ENCODE results near the gene L3HYPDH.

Gene L3HYPDH

GRCh38 chr14:59511916-59512575 is 27.8 kb upstream of the L3HYPDH start:
- H3K9ac ChIP-seq: no peak overlapping the region
- H3K4me2 ChIP-seq (ENCODE audit: low read length): no peak overlapping the region
- H3K4me3 ChIP-seq (ENCODE audit: low read depth, low read length): no peak overlapping the region
- no peak overlapping the region for H3K27ac ChIP-seq
- no peak overlapping the region for H2AFZ ChIP-seq
- no peaks in the 10 kb centered on the region for H3K27me3 ChIP-seq (ENCODE audit: control insufficient read depth, insufficient read depth, low read length)
- H3K79me2 ChIP-seq: no peaks in the 10 kb centered on the region
- TF ChIP-seq CTCF (IDR thresholded peaks at IDR 0.05): peak; percentile 28
- no peaks in the 10 kb centered on the region for H3K9me3 ChIP-seq (ENCODE audit: control insufficient read depth, low read length)
- H3K4me1 ChIP-seq: no peaks in the 10 kb centered on the region
- H3K36me3 ChIP-seq (ENCODE audit: control insufficient read depth, insufficient read depth, low read length): no peaks in the 10 kb centered on the region

GRCh38 chr14:59510966-59511365 is 26.8 kb upstream of the L3HYPDH start:
- no peak overlapping the region for H3K4me3 ChIP-seq (ENCODE audit: low read depth, low read length)
- H3K9me3 ChIP-seq (ENCODE audit: control insufficient read depth, low read length): no peaks in the 10 kb centered on the region
- no peaks in the 10 kb centered on the region for H3K4me1 ChIP-seq
- no peak overlapping the region for H2AFZ ChIP-seq
- no peaks in the 10 kb centered on the region for H3K79me2 ChIP-seq
- H3K36me3 ChIP-seq (ENCODE audit: control insufficient read depth, insufficient read depth, low read length): no peaks in the 10 kb centered on the region
- TF ChIP-seq CTCF (IDR thresholded peaks at IDR 0.05): no peak
- H3K27me3 ChIP-seq (ENCODE audit: control insufficient read depth, insufficient read depth, low read length): no peaks in the 10 kb centered on the region
- H3K27ac ChIP-seq: no peak overlapping the region
- no peak overlapping the region for H3K4me2 ChIP-seq (ENCODE audit: low read length)
- H3K9ac ChIP-seq: no peak overlapping the region

GRCh38 chr14:59510001-59510400 is 25.8 kb upstream of the L3HYPDH start:
- H3K36me3 ChIP-seq (ENCODE audit: control insufficient read depth, insufficient read depth, low read length): no peaks in the 10 kb centered on the region
- no peak overlapping the region for H3K27ac ChIP-seq
- no peak overlapping the region for H3K4me3 ChIP-seq (ENCODE audit: low read depth, low read length)
- no peak overlapping the region for H3K4me2 ChIP-seq (ENCODE audit: low read length)
- no peaks in the 10 kb centered on the region for H3K27me3 ChIP-seq (ENCODE audit: control insufficient read depth, insufficient read depth, low read length)
- no peak overlapping the region for H2AFZ ChIP-seq
- no peaks in the 10 kb centered on the region for H3K4me1 ChIP-seq
- no peak for TF ChIP-seq CTCF (IDR thresholded peaks at IDR 0.05)
- H3K9ac ChIP-seq: no peak overlapping the region
- no peaks in the 10 kb centered on the region for H3K79me2 ChIP-seq
- H3K9me3 ChIP-seq (ENCODE audit: control insufficient read depth, low read length): no peaks in the 10 kb centered on the region

- Histone ChIP-seq H3K27ac (no peak overlapping the region), H3K4me1 (no peaks in the 10 kb centered on the region), H3K27me3 (ENCODE audit: control insufficient read depth, insufficient read depth, low read length) (no peaks in the 10 kb centered on the region), H3K4me3 (ENCODE audit: low read depth, low read length) (no peak overlapping the region), H3K79me2 (no peaks in the 10 kb centered on the region), H2AFZ (no peak overlapping the region), H3K4me2 (ENCODE audit: low read length) (no peak overlapping the region), H3K9ac (no peak overlapping the region), H3K36me3 (ENCODE audit: control insufficient read depth, insufficient read depth, low read length) (no peaks in the 10 kb centered on the region), H3K9me3 (ENCODE audit: control insufficient read depth, low read length) (no peaks in the 10 kb centered on the region)
- no peak for TF ChIP-seq CTCF (IDR thresholded peaks at IDR 0.05)
These were observed 24.9 kb upstream of the L3HYPDH start for GRCh38 chr14:59509101-59509500.

- no peaks in the 10 kb centered on the region for H3K79me2 ChIP-seq
- no peak overlapping the region for H3K9ac ChIP-seq
- no peaks in the 10 kb centered on the region for H3K27me3 ChIP-seq (ENCODE audit: control insufficient read depth, insufficient read depth, low read length)
- H3K4me1 ChIP-seq: no peaks in the 10 kb centered on the region
- no peak overlapping the region for H2AFZ ChIP-seq
- no peaks in the 10 kb centered on the region for H3K9me3 ChIP-seq (ENCODE audit: control insufficient read depth, low read length)
- no peak overlapping the region for H3K4me3 ChIP-seq (ENCODE audit: low read depth, low read length)
- TF ChIP-seq CTCF (IDR thresholded peaks at IDR 0.05): no peak
- no peak overlapping the region for H3K4me2 ChIP-seq (ENCODE audit: low read length)
- no peaks in the 10 kb centered on the region for H3K36me3 ChIP-seq (ENCODE audit: control insufficient read depth, insufficient read depth, low read length)
- no peak overlapping the region for H3K27ac ChIP-seq
These were observed 23.5 kb upstream of the L3HYPDH start for GRCh38 chr14:59507752-59508103.

All from parathyroid adenoma (tissue), 2 donors.